CD4-positive, CD25-positive, alpha-beta regulatory T cell (primary cell): Measurements from ENCODE around the gene SPATA24. TPM values are rescaled to one million over a fixed set of nuclear protein-coding genes. Genes with fewer than 3 reads are reported as not detected.
A peak's percentile ranks its signal among the peaks of the same experiment; 100 is the strongest.
"Not testable (repeated sequence)": the region's sequence is repeated elsewhere in the genome, so short reads cannot be mapped to it uniquely, and the experiment has no call there.

Experiments used
- ATAC-seq, 2 donors: fragments of 150-1000 bp; cut with Tn5 transposase; one replicate each; pipeline ENCODE4 v1.10.0; 2021; ENCODE audit warnings: low read depth in 2 of 2, moderate number of reproducible peaks in 2 of 2, moderate library complexity in 1 of 2
- DNase-seq, 3 donors: peaks; one replicate each; pipeline versions ENCODE4 v3.0.0 to v3.0.0-alpha.2; 2012 to 2022; ENCODE audit warnings: mixed read lengths in 1 of 3
- H3K27ac ChIP-seq: one replicate; pipeline ENCODE4 v1.7.0; 2013; ENCODE audit warnings: mild to moderate bottlenecking, low read length; ENCODE audit not compliant: insufficient read depth, poor library complexity, severe bottlenecking
- H3K27me3 ChIP-seq: one replicate; pipeline ENCODE4 v1.7.0; 2013; ENCODE audit warnings: low read length; ENCODE audit not compliant: control insufficient read depth, insufficient read depth
- H3K36me3 ChIP-seq: one replicate; pipeline ENCODE4 v1.7.0; 2013; ENCODE audit warnings: mild to moderate bottlenecking, low read length, moderate library complexity; ENCODE audit not compliant: control insufficient read depth, insufficient read depth
- H3K4me1 ChIP-seq: 2 replicates; pipeline ENCODE4 v1.7.0; 2013; ENCODE audit warnings: mild to moderate bottlenecking, low read length; ENCODE audit not compliant: insufficient read depth, control insufficient read depth, poor library complexity, severe bottlenecking
- H3K4me3 ChIP-seq: one replicate; pipeline ENCODE4 v1.7.0; 2013; ENCODE audit warnings: low read depth, mild to moderate bottlenecking, low read length, moderate library complexity
- H3K9me3 ChIP-seq, 2 experiments: 1 replicate in 1 of 2; 2 replicates in 1 of 2; pipeline ENCODE4 v1.7.0; 2013; ENCODE audit warnings: low read length in 2 of 2, mild to moderate bottlenecking in 1 of 2, moderate library complexity in 1 of 2; ENCODE audit not compliant: control insufficient read depth in 2 of 2
- H3K27ac Mint-ChIP-seq, 3 donors: one replicate each; pipeline ENCODE4 v1.8.0; 2020 to 2022; ENCODE audit warnings: mild to moderate bottlenecking in 3 of 3, mixed read lengths in 3 of 3, moderate library complexity in 2 of 3
- H3K27me3 Mint-ChIP-seq: one replicate; pipeline ENCODE4 v1.8.0; 2022; ENCODE audit warnings: mild to moderate bottlenecking, mixed read lengths
- H3K36me3 Mint-ChIP-seq: one replicate; pipeline ENCODE4 v1.8.0; 2020; ENCODE audit warnings: mixed read lengths
- H3K4me1 Mint-ChIP-seq, 4 donors: one replicate each; pipeline ENCODE4 v1.8.0; 2020 to 2022; ENCODE audit warnings: mixed read lengths in 4 of 4, mild to moderate bottlenecking in 1 of 4
- H3K4me3 Mint-ChIP-seq, 4 donors: one replicate each; pipeline ENCODE4 v1.8.0; 2020 to 2022; ENCODE audit warnings: mild to moderate bottlenecking in 4 of 4, mixed read lengths in 4 of 4, moderate library complexity in 3 of 4
- H3K9me3 Mint-ChIP-seq, 7 donors: one replicate each; pipeline ENCODE4 v1.8.0; 2020 to 2022; ENCODE audit warnings: mixed read lengths in 7 of 7, mild to moderate bottlenecking in 3 of 7, moderate library complexity in 2 of 7
- polyA plus RNA-seq, 4 donors: library from polyadenylated mRNA; unstranded; fragments of 300-500 nt; fragmentation: Illumina TruSeq; gene quantifications; one replicate each; pipeline ENCODE4 v1.2.3, GENCODE V29; 2021
- total RNA-seq: library from RNA; stranded (reverse); gene quantifications from one replicate; pipeline ENCODE4 v1.2.3, GENCODE V29; 2022

Gene SPATA24
- total and polyA plus RNA-seq, 5 donors from 2014 or later = 4.4 to 6.8 (median 5.5) TPM

GRCh38 chr5:139360384-139360783, 43.5 kb downstream of the SPATA24 start:
- DNase-seq (no peak), ATAC-seq (no peak)
- H3K27me3 Mint-ChIP-seq = no peaks in the 10 kb centered on the region
- H3K9me3 ChIP-seq = no peaks in the 10 kb centered on the region
- H3K36me3 ChIP-seq = peaks cover 22% of the 10 kb centered on the region
- no peak overlapping the region for H3K4me3 Mint-ChIP-seq
- H3K4me1 Mint-ChIP-seq = peaks cover 21 to 46% (median 36%) of the 10 kb centered on the region in 4 donors
- H3K36me3 Mint-ChIP-seq = peaks cover 35% of the 10 kb centered on the region
- H3K4me3 ChIP-seq = no peak overlapping the region
- peaks cover 3% of the 10 kb centered on the region for H3K4me1 ChIP-seq
- peak overlapping the region in 1 of 3 donors; percentile 60 for H3K27ac Mint-ChIP-seq
- no peaks in the 10 kb centered on the region for H3K27me3 ChIP-seq
- no peak overlapping the region for H3K27ac ChIP-seq
- H3K9me3 Mint-ChIP-seq = no peaks in the 10 kb centered on the region

DNA sequence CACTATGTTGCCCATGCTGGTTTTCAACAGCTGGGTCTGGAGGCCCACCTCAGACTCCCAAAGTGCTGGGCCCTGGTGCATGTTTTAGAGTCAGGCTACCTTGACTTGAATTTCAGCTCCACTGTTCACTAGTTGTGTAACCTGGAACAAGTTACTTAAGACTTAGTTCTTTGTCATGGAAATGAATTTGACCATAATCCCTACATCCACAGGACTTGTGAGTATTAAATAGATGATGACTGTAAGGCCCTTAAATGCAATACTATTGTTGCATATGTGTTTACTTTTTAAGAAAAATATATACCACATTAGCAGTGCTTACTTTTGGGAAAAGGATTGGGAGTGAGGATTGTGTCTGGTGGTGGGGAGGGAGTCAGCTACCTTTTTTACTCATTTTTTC, 45.8 kb downstream of the SPATA24 start:
- ATAC-seq = no peak
- H3K4me1 Mint-ChIP-seq = peaks cover 30 to 59% (median 43%) of the 10 kb centered on the region in 4 donors
- peaks cover under 1% of the 10 kb centered on the region for H3K27me3 Mint-ChIP-seq
- no peak for DNase-seq
- no peaks in the 10 kb centered on the region for H3K9me3 ChIP-seq
- no peaks in the 10 kb centered on the region for H3K27me3 ChIP-seq
- H3K36me3 ChIP-seq = peaks cover 15% of the 10 kb centered on the region
- H3K4me3 ChIP-seq = no peak overlapping the region
- peak overlapping the region in 1 of 3 donors; percentile 79 for H3K27ac Mint-ChIP-seq
- H3K36me3 Mint-ChIP-seq = peaks cover 30% of the 10 kb centered on the region
- H3K27ac ChIP-seq = no peak overlapping the region
- H3K9me3 Mint-ChIP-seq = peaks cover 0 to 1% (median 0%) of the 10 kb centered on the region in 7 donors
- peaks cover 3% of the 10 kb centered on the region for H3K4me1 ChIP-seq
- H3K4me3 Mint-ChIP-seq = no peak overlapping the region

GRCh38 chr5:139355900-139356299, 48.0 kb downstream of the SPATA24 start:
- peaks cover 26 to 63% (median 45%) of the 10 kb centered on the region in 4 donors for H3K4me1 Mint-ChIP-seq
- not testable (repeated sequence) for H3K27ac Mint-ChIP-seq, H3K27ac ChIP-seq, H3K4me3 Mint-ChIP-seq, H3K27me3 Mint-ChIP-seq, H3K4me1 ChIP-seq, H3K27me3 ChIP-seq, H3K9me3 Mint-ChIP-seq, H3K4me3 ChIP-seq, DNase-seq, H3K9me3 ChIP-seq, ATAC-seq
- peaks cover 30% of the 10 kb centered on the region for H3K36me3 Mint-ChIP-seq
- H3K36me3 ChIP-seq = peaks cover 17% of the 10 kb centered on the region

- H3K4me1 Mint-ChIP-seq = peaks cover 24 to 67% (median 43%) of the 10 kb centered on the region in 4 donors
- peaks cover 4% of the 10 kb centered on the region for H3K27me3 Mint-ChIP-seq
- no peak overlapping the region for H3K27ac ChIP-seq
- no peak overlapping the region for H3K4me3 ChIP-seq
- H3K4me3 Mint-ChIP-seq = no peak overlapping the region
- H3K27me3 ChIP-seq = no peaks in the 10 kb centered on the region
- peaks cover 6% of the 10 kb centered on the region for H3K4me1 ChIP-seq
- H3K36me3 Mint-ChIP-seq = peaks cover 24% of the 10 kb centered on the region
- no peaks in the 10 kb centered on the region for H3K9me3 ChIP-seq
- no peak overlapping the region for H3K27ac Mint-ChIP-seq
- DNase-seq (no peak), ATAC-seq (no peak)
- H3K9me3 Mint-ChIP-seq = peaks cover 0 to 1% (median 0%) of the 10 kb centered on the region in 7 donors
- peaks cover 17% of the 10 kb centered on the region for H3K36me3 ChIP-seq
Observed at GRCh38 chr5:139354186-139354585, 49.7 kb downstream of the SPATA24 start.

GRCh38 chr5:139347863-139348262, 56.0 kb downstream of the SPATA24 start:
- H3K27ac Mint-ChIP-seq, H3K9me3 Mint-ChIP-seq, H3K4me3 Mint-ChIP-seq, H3K9me3 ChIP-seq, H3K27me3 Mint-ChIP-seq, H3K4me3 ChIP-seq, H3K27ac ChIP-seq, DNase-seq, ATAC-seq, H3K27me3 ChIP-seq, H3K36me3 ChIP-seq: not testable (repeated sequence)
- Mint-ChIP-seq H3K4me1 (peaks cover 18 to 80% (median 44%) of the 10 kb centered on the region in 4 donors), H3K36me3 (peaks cover 22% of the 10 kb centered on the region)
- H3K4me1 ChIP-seq = peaks cover 21% of the 10 kb centered on the region

Other genes with a start within 250 kb of the SPATA24 start
- gene SIL1, start 205.7 kb downstream of the SPATA24 start, total RNA-seq = 12.3 TPM
- gene SIL1, start 205.7 kb downstream of the SPATA24 start, polyA plus RNA-seq = 10 to 100 TPM in 3 of 4 donors, 1 to 10 TPM in 1; 9.8 to 12.3 (median 11.0) TPM
- 391 TPM for gene MATR3, start 110.3 kb downstream of the SPATA24 start, total RNA-seq
- gene MATR3, start 110.3 kb downstream of the SPATA24 start, polyA plus RNA-seq = 100 to 1,000 TPM; 327 to 383 (median 361) TPM
- 126 TPM for gene PAIP2, start 62.2 kb downstream of the SPATA24 start, total RNA-seq
- gene PAIP2, start 62.2 kb downstream of the SPATA24 start, polyA plus RNA-seq = 100 to 1,000 TPM; 335 to 426 (median 357) TPM
- not detected for gene SLC23A1, start 20.8 kb downstream of the SPATA24 start, total RNA-seq
- under 1 TPM in 2 of 4 donors, not detected in 2; 0.09 to 0.13 TPM for gene SLC23A1, start 20.8 kb downstream of the SPATA24 start, polyA plus RNA-seq
- gene MZB1, start 14.2 kb downstream of the SPATA24 start, total RNA-seq = 2.2 TPM
- 1 to 10 TPM in 2 of 4 donors, under 1 TPM in 2; 0.39 to 1.7 (median 1.0) TPM for gene MZB1, start 14.2 kb downstream of the SPATA24 start, polyA plus RNA-seq
- gene PROB1, start 9.0 kb downstream of the SPATA24 start, total RNA-seq = 1.2 TPM
- gene PROB1, start 9.0 kb downstream of the SPATA24 start, polyA plus RNA-seq = under 1 TPM; 0.25 to 0.86 (median 0.59) TPM
- 8.2 TPM for gene DNAJC18, start 35.4 kb upstream of the SPATA24 start, total RNA-seq
- gene DNAJC18, start 35.4 kb upstream of the SPATA24 start, polyA plus RNA-seq = 1 to 10 TPM; 4.0 to 9.0 (median 5.1) TPM
- gene ECSCR, start 58.7 kb upstream of the SPATA24 start, total RNA-seq = 0.64 TPM
- 1 to 10 TPM in 1 of 4 donors, under 1 TPM in 2, not detected in 1; 0.23 to 1.6 (median 0.92) TPM for gene ECSCR, start 58.7 kb upstream of the SPATA24 start, polyA plus RNA-seq
- 0.54 TPM for gene SMIM33, start 66.9 kb upstream of the SPATA24 start, total RNA-seq
- gene SMIM33, start 66.9 kb upstream of the SPATA24 start, polyA plus RNA-seq = 1 to 10 TPM in 1 of 4 donors, under 1 TPM in 3; 0.08 to 1.9 (median 0.73) TPM
- 295 TPM for gene STING1, start 78.7 kb upstream of the SPATA24 start, total RNA-seq
- 100 to 1,000 TPM; 131 to 177 (median 158) TPM for gene STING1, start 78.7 kb upstream of the SPATA24 start, polyA plus RNA-seq
- 181 TPM for gene UBE2D2, start 157.2 kb upstream of the SPATA24 start, total RNA-seq
- gene UBE2D2, start 157.2 kb upstream of the SPATA24 start, polyA plus RNA-seq = 100 to 1,000 TPM; 330 to 376 (median 350) TPM
- gene CXXC5, start 244.3 kb upstream of the SPATA24 start, total RNA-seq = 4.6 TPM
- 10 to 100 TPM in 1 of 4 donors, 1 to 10 TPM in 3; 7.2 to 12.7 (median 8.4) TPM for gene CXXC5, start 244.3 kb upstream of the SPATA24 start, polyA plus RNA-seq